ENCODE measurements around the gene CDKN2A. TPM values are rescaled to one million over a fixed set of nuclear protein-coding genes. Genes with fewer than 3 reads are reported as not detected.

The CDKN2A gene
- total RNA-seq, 4 donors from 2014 or later = 2.2 to 8.6 TPM; not detected in 2

GRCh38 chr9:21941337-21941995, 52.7 kb downstream of the CDKN2A start:
- no peak for DNase-seq
- Histone ChIP-seq H3K27ac (no peak overlapping the region), H3K4me1 (peaks cover 0 to 5% (median 2%) of the 10 kb centered on the region in 4 donors), H3K36me3 (no peaks in the 10 kb centered on the region), H3K4me3 (no peak overlapping the region), H3K9me3 (no peaks in the 10 kb centered on the region), H3K27me3 (peaks cover 38% of the 10 kb centered on the region)
- WGBS, 2 donors (ENCODE audit: low coverage in 1 of 2) = 44 to 70% methylated on average over 4 of the region's 4 CpGs
- no peak for TF ChIP-seq POLR2A (IDR thresholded peaks at IDR 0.05)
- TF ChIP-seq CTCF (IDR thresholded peaks at IDR 0.05) = no peak
- TF ChIP-seq EP300 (IDR thresholded peaks at IDR 0.05; ENCODE audit: low read depth) = no peak
- TF ChIP-seq POLR2AphosphoS5 (IDR thresholded peaks at IDR 0.05) = no peak
- in situ Hi-C loops (cut with MboI; ENCODE audit: low pct_ligation_motif_present in 1 of 4, low pct_unique_long_range_greater_than_20kb in 1 of 4, low sequenced_read_pairs in 3 of 4) = no loop called here
- intact Hi-C loops (cut with DNase I; ENCODE audit: low total_unique reads) = no loop called here

GRCh38 chr9:21936161-21936560, 58.0 kb downstream of the CDKN2A start:
- 100% methylated on average over 1 of the region's 1 CpG for WGBS, 2 donors (ENCODE audit: low coverage in 1 of 2)
- Histone ChIP-seq H3K36me3 (peaks cover 0 to 3% (median 0%) of the 10 kb centered on the region in 4 donors), H3K27ac (no peak overlapping the region), H3K9me3 (no peaks in the 10 kb centered on the region), H3K27me3 (no peaks in the 10 kb centered on the region), H3K4me3 (no peak overlapping the region), H3K4me1 (peaks cover 0 to under 1% (median 0%) of the 10 kb centered on the region in 4 donors)
- intact Hi-C loops (cut with DNase I; ENCODE audit: low total_unique reads) (no loop called here), in situ Hi-C loops (cut with MboI; ENCODE audit: low pct_ligation_motif_present in 1 of 4, low pct_unique_long_range_greater_than_20kb in 1 of 4, low sequenced_read_pairs in 3 of 4) (no loop called here)
- TF ChIP-seq EP300 (IDR thresholded peaks at IDR 0.05; ENCODE audit: low read depth) (no peak), POLR2A (IDR thresholded peaks at IDR 0.05) (no peak), POLR2AphosphoS5 (IDR thresholded peaks at IDR 0.05) (no peak), CTCF (IDR thresholded peaks at IDR 0.05) (no peak)
- no peak for DNase-seq

- Histone ChIP-seq H3K27me3 (no peaks in the 10 kb centered on the region), H3K4me3 (no peak overlapping the region), H3K4me1 (no peaks in the 10 kb centered on the region), H3K27ac (no peak overlapping the region), H3K9me3 (no peaks in the 10 kb centered on the region), H3K36me3 (peaks cover 0 to 6% (median 0%) of the 10 kb centered on the region in 4 donors)
- intact Hi-C loops (cut with DNase I; ENCODE audit: low total_unique reads) = no loop called here
- TF ChIP-seq POLR2A (IDR thresholded peaks at IDR 0.05) = no peak
- TF ChIP-seq POLR2AphosphoS5 (IDR thresholded peaks at IDR 0.05) = no peak
- no peak for TF ChIP-seq CTCF (IDR thresholded peaks at IDR 0.05)
- TF ChIP-seq EP300 (IDR thresholded peaks at IDR 0.05; ENCODE audit: low read depth) = no peak
- in situ Hi-C loops (cut with MboI; ENCODE audit: low pct_ligation_motif_present in 1 of 4, low pct_unique_long_range_greater_than_20kb in 1 of 4, low sequenced_read_pairs in 3 of 4) = no loop called here
- no peak for DNase-seq
- WGBS, 2 donors (ENCODE audit: low coverage in 1 of 2) = 70 to 95% methylated on average over 1 of the region's 1 CpG
These were observed 58.6 kb downstream of the CDKN2A start for GRCh38 chr9:21935631-21936030.

GRCh38 chr9:21933865-21934264, 60.3 kb downstream of the CDKN2A start:
- intact Hi-C loops (cut with DNase I; ENCODE audit: low total_unique reads) = no loop called here

More at GRCh38 chr9:21933865-21934264, 60.3 kb downstream of the CDKN2A start:
- Histone ChIP-seq H3K4me1 (no peaks in the 10 kb centered on the region), H3K4me3 (no peak overlapping the region), H3K27me3 (no peaks in the 10 kb centered on the region), H3K9me3 (no peaks in the 10 kb centered on the region), H3K36me3 (peaks cover 0 to 6% (median 0%) of the 10 kb centered on the region in 4 donors), H3K27ac (no peak overlapping the region)
- DNase-seq = no peak
- in situ Hi-C loops (cut with MboI; ENCODE audit: low pct_ligation_motif_present in 1 of 4, low pct_unique_long_range_greater_than_20kb in 1 of 4, low sequenced_read_pairs in 3 of 4) = no loop called here
- WGBS, 2 donors (ENCODE audit: low coverage in 1 of 2) = 95 to 96% methylated on average over 2 of the region's 2 CpGs
- TF ChIP-seq POLR2AphosphoS5 (IDR thresholded peaks at IDR 0.05) (no peak), EP300 (IDR thresholded peaks at IDR 0.05; ENCODE audit: low read depth) (no peak), CTCF (IDR thresholded peaks at IDR 0.05) (no peak), POLR2A (IDR thresholded peaks at IDR 0.05) (no peak)

Data from transverse colon (tissue), 4 donors.